HEK293 (cell line): ENCODE results near the gene RPL15.

Source experiments
- BCL11B ChIP-seq: fragments of 450-650 bp; formaldehyde crosslinking; IDR thresholded peaks from 2 replicates; pipeline ENCODE4 v1.5.1; 2016; ENCODE audit warnings: low read depth, missing biosample characterization, missing genetic modification characterization
- GLI2 ChIP-seq: fragments of 450-650 bp; formaldehyde crosslinking; IDR thresholded peaks from 2 replicates; pipeline ENCODE4; 2017; ENCODE audit warnings: missing biosample characterization, missing genetic modification characterization, low read depth, borderline replicate concordance
- GLI4 ChIP-seq: fragments of 450-650 bp; formaldehyde crosslinking; IDR thresholded peaks from 2 replicates; pipeline ENCODE4 v1.5.1; 2016; ENCODE audit warnings: missing biosample characterization, missing genetic modification characterization
- KLF1 ChIP-seq: fragments of 450-650 bp; formaldehyde crosslinking; IDR thresholded peaks from 2 replicates; pipeline ENCODE4 v1.5.1; 2016; ENCODE audit warnings: missing biosample characterization, missing genetic modification characterization
- KLF10 ChIP-seq: fragments of 450-650 bp; IDR thresholded peaks from 2 replicates; pipeline ENCODE4 v1.5.1; 2018; ENCODE audit warnings: missing biosample characterization, mild to moderate bottlenecking, missing genetic modification characterization
- KLF16 ChIP-seq: fragments of 450-650 bp; formaldehyde crosslinking; IDR thresholded peaks from 2 replicates; pipeline ENCODE4 v1.5.1; 2017; ENCODE audit warnings: missing biosample characterization, missing genetic modification characterization
- OSR2 ChIP-seq: fragments of 450-650 bp; formaldehyde crosslinking; IDR thresholded peaks from 2 replicates; pipeline ENCODE4 v1.5.1; 2016; ENCODE audit warnings: missing biosample characterization, missing genetic modification characterization
- OVOL3 ChIP-seq: fragments of 450-650 bp; formaldehyde crosslinking; IDR thresholded peaks from 2 replicates; pipeline ENCODE4 v1.5.1; 2016; ENCODE audit warnings: missing biosample characterization, missing genetic modification characterization
- PRDM6 ChIP-seq: fragments of 450-650 bp; formaldehyde crosslinking; IDR thresholded peaks from 2 replicates; pipeline ENCODE4 v1.5.1; 2017; ENCODE audit warnings: missing biosample characterization, missing genetic modification characterization
- SCRT2 ChIP-seq: fragments of 450-650 bp; formaldehyde crosslinking; IDR thresholded peaks from 2 replicates; pipeline ENCODE4 v1.5.1; 2016; ENCODE audit warnings: missing biosample characterization, missing genetic modification characterization
- ZBTB26 ChIP-seq: fragments of 450-650 bp; formaldehyde crosslinking; optimal IDR thresholded peaks from 2 replicates; pipeline ENCODE3; 2016; ENCODE audit warnings: missing biosample characterization, mild to moderate bottlenecking, missing genetic modification characterization
- ZIC2 ChIP-seq: fragments of 450-650 bp; formaldehyde crosslinking; IDR thresholded peaks from 2 replicates; pipeline ENCODE4 v1.5.1; 2016; ENCODE audit warnings: missing biosample characterization, missing genetic modification characterization
- ZNF155 ChIP-seq: fragments of 450-650 bp; formaldehyde crosslinking; IDR thresholded peaks from 2 replicates; pipeline ENCODE4 v1.5.1; 2016; ENCODE audit warnings: missing biosample characterization, missing genetic modification characterization
- ZNF214 ChIP-seq: fragments of 450-650 bp; formaldehyde crosslinking; IDR thresholded peaks from 2 replicates; pipeline ENCODE4 v1.5.1; 2017; ENCODE audit warnings: missing biosample characterization, mild to moderate bottlenecking, missing genetic modification characterization, borderline replicate concordance
- ZNF292 ChIP-seq: fragments of 450-650 bp; formaldehyde crosslinking; IDR thresholded peaks from 2 replicates; pipeline ENCODE4 v1.5.1; 2016; ENCODE audit warnings: low read depth, missing biosample characterization, missing genetic modification characterization, borderline replicate concordance
- ZNF335 ChIP-seq: fragments of 450-650 bp; formaldehyde crosslinking; conservative IDR thresholded peaks from 2 replicates; pipeline ENCODE4 v1.5.1; 2016; ENCODE audit warnings: missing biosample characterization, missing genetic modification characterization
- ZNF350 ChIP-seq: fragments of 450-650 bp; formaldehyde crosslinking; IDR thresholded peaks from 2 replicates; pipeline ENCODE4 v1.5.0; 2017; ENCODE audit warnings: missing biosample characterization, mild to moderate bottlenecking, missing genetic modification characterization
- ZNF354C ChIP-seq: fragments of 450-650 bp; formaldehyde crosslinking; IDR thresholded peaks from 2 replicates; pipeline ENCODE4 v1.5.1; 2016; ENCODE audit warnings: missing biosample characterization, missing genetic modification characterization, low read depth, borderline replicate concordance
- ZNF426 ChIP-seq: fragments of 450-650 bp; formaldehyde crosslinking; IDR thresholded peaks from 2 replicates; pipeline ENCODE4 v1.5.1; 2017; ENCODE audit warnings: missing biosample characterization, missing genetic modification characterization, mild to moderate bottlenecking, inconsistent platforms, moderate library complexity
- ZNF473 ChIP-seq: fragments of 450-650 bp; formaldehyde crosslinking; IDR thresholded peaks from 2 replicates; pipeline ENCODE4 v1.5.1; 2017; ENCODE audit warnings: missing biosample characterization, missing genetic modification characterization
- ZNF488 ChIP-seq: fragments of 450-650 bp; formaldehyde crosslinking; IDR thresholded peaks from 2 replicates; pipeline ENCODE4 v1.5.1; 2016; ENCODE audit warnings: missing biosample characterization, missing genetic modification characterization
- ZNF548 ChIP-seq: fragments of 450-650 bp; formaldehyde crosslinking; IDR thresholded peaks from 2 replicates; pipeline ENCODE4 v1.5.1; 2016; ENCODE audit warnings: missing biosample characterization, missing genetic modification characterization
- ZNF561 ChIP-seq: fragments of 450-650 bp; IDR thresholded peaks from 2 replicates; pipeline ENCODE4 v1.5.1; 2018; ENCODE audit warnings: missing biosample characterization, missing genetic modification characterization, borderline replicate concordance
- ZNF660 ChIP-seq: fragments of 450-650 bp; IDR thresholded peaks from 2 replicates; pipeline ENCODE4 v1.5.1; 2018; ENCODE audit warnings: missing biosample characterization, mild to moderate bottlenecking, missing genetic modification characterization
- ZNF76 ChIP-seq: fragments of 450-650 bp; formaldehyde crosslinking; IDR thresholded peaks from 2 replicates; pipeline ENCODE4; 2016; ENCODE audit warnings: low read depth, missing biosample characterization, missing genetic modification characterization, borderline replicate concordance
- ZNF791 ChIP-seq: fragments of 450-650 bp; formaldehyde crosslinking; IDR thresholded peaks from 2 replicates; pipeline ENCODE4 v1.5.1; 2016; ENCODE audit warnings: missing biosample characterization, missing genetic modification characterization
- TF ChIP-seq, protein P1 (sequence below): fragments of 450-650 bp; formaldehyde crosslinking; IDR thresholded peaks from 2 replicates; pipeline ENCODE4 v1.5.1; 2016; ENCODE audit warnings: missing biosample characterization, missing genetic modification characterization
- TF ChIP-seq, protein P2 (sequence below): fragments of 450-650 bp; formaldehyde crosslinking; IDR thresholded peaks from 2 replicates; pipeline ENCODE4 v1.5.1; 2016; ENCODE audit warnings: missing biosample characterization, missing genetic modification characterization
- TF ChIP-seq, protein P3 (sequence below): fragments of 450-650 bp; formaldehyde crosslinking; IDR thresholded peaks from 2 replicates; pipeline ENCODE4 v1.5.1; 2016; ENCODE audit warnings: missing biosample characterization, missing genetic modification characterization

The RPL15 gene

DNA sequence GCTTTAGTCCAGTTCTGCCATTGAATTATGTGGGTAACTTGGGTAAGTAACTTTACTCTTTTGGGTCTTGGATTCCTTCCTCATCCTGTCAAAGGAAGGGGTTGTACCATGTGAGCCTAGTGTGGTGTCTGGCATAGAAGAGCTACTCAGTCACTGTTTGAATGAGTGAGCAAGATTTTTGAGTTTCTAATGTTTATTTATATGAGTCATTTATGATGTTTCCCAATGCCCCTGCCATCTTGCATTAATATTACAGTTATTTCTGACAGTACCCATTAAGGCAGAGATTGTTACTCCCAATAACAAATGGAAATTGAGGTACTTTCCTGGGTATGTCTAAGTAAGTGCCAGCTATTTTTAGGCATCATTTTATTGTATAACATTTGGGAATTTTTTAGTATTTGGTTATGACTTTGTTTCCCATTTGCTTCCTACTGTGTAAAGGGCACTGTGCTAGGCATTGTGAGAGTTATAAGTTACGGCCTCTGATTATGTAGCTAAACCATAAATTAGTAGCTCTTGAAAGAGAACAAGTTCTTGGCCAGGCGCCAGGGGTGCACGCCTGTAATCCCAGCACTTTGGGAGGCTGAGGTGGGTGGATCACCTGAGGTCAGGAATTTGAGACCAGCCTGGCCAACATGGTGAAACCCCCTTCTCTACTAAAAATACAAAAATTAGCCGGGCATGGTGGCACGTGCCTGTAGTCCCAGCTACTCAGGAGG lies 51.7 kb downstream of the RPL15 start (continued):
- TF ChIP-seq ZBTB26 (tag by site-specific recombination) (no peak), ZNF426 (tag by site-specific recombination) (no peak), SCRT2 (no peak), ZNF548 (tag by site-specific recombination) (no peak), ZIC2 (tag by site-specific recombination) (no peak), KLF16 (no peak), ZNF660 (no peak), OVOL3 (no peak), GLI4 (tag by site-specific recombination) (no peak), BCL11B (tag by site-specific recombination) (no peak), OSR2 (tag by site-specific recombination) (peak; percentile 26; the same call in 1 of the 2 replicates), KLF10 (0 out of 2 replicates have a peak, but pooled peaks have one; percentile 29), GLI2 (no peak), ZNF354C (tag by site-specific recombination) (no peak), ZNF561 (peak; percentile 58), ZNF791 (tag by site-specific recombination) (no peak), PRDM6 (peak; percentile 19; the same call in 1 of the 2 replicates), ZNF292 (tag by site-specific recombination) (no peak), ZNF335 (no peak), ZNF488 (no peak), ZNF350 (tag by site-specific recombination) (no peak), KLF1 (peak; percentile 27; the same call in 1 of the 2 replicates), ZNF473 (no peak), ZNF76 (tag by site-specific recombination) (no peak), ZNF155 (tag by site-specific recombination) (no peak), ZNF214 (tag by site-specific recombination) (0 out of 2 replicates have a peak, but pooled peaks have one; percentile 42)
- TF ChIP-seq, protein P1, sequence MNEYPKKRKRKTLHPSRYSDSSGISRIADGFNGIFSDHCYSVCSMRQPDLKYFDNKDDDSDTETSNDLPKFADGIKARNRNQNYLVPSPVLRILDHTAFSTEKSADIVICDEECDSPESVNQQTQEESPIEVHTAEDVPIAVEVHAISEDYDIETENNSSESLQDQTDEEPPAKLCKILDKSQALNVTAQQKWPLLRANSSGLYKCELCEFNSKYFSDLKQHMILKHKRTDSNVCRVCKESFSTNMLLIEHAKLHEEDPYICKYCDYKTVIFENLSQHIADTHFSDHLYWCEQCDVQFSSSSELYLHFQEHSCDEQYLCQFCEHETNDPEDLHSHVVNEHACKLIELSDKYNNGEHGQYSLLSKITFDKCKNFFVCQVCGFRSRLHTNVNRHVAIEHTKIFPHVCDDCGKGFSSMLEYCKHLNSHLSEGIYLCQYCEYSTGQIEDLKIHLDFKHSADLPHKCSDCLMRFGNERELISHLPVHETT: no peak
- TF ChIP-seq, protein P2, sequence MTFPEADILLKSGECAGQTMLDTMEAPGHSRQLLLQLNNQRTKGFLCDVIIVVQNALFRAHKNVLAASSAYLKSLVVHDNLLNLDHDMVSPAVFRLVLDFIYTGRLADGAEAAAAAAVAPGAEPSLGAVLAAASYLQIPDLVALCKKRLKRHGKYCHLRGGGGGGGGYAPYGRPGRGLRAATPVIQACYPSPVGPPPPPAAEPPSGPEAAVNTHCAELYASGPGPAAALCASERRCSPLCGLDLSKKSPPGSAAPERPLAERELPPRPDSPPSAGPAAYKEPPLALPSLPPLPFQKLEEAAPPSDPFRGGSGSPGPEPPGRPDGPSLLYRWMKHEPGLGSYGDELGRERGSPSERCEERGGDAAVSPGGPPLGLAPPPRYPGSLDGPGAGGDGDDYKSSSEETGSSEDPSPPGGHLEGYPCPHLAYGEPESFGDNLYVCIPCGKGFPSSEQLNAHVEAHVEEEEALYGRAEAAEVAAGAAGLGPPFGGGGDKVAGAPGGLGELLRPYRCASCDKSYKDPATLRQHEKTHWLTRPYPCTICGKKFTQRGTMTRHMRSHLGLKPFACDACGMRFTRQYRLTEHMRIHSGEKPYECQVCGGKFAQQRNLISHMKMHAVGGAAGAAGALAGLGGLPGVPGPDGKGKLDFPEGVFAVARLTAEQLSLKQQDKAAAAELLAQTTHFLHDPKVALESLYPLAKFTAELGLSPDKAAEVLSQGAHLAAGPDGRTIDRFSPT (tag by site-specific recombination): 0 out of 2 replicates have a peak, but pooled peaks have one; percentile 40
- TF ChIP-seq, protein P3, sequence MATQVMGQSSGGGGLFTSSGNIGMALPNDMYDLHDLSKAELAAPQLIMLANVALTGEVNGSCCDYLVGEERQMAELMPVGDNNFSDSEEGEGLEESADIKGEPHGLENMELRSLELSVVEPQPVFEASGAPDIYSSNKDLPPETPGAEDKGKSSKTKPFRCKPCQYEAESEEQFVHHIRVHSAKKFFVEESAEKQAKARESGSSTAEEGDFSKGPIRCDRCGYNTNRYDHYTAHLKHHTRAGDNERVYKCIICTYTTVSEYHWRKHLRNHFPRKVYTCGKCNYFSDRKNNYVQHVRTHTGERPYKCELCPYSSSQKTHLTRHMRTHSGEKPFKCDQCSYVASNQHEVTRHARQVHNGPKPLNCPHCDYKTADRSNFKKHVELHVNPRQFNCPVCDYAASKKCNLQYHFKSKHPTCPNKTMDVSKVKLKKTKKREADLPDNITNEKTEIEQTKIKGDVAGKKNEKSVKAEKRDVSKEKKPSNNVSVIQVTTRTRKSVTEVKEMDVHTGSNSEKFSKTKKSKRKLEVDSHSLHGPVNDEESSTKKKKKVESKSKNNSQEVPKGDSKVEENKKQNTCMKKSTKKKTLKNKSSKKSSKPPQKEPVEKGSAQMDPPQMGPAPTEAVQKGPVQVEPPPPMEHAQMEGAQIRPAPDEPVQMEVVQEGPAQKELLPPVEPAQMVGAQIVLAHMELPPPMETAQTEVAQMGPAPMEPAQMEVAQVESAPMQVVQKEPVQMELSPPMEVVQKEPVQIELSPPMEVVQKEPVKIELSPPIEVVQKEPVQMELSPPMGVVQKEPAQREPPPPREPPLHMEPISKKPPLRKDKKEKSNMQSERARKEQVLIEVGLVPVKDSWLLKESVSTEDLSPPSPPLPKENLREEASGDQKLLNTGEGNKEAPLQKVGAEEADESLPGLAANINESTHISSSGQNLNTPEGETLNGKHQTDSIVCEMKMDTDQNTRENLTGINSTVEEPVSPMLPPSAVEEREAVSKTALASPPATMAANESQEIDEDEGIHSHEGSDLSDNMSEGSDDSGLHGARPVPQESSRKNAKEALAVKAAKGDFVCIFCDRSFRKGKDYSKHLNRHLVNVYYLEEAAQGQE (tag by site-specific recombination): no peak
